CD14-positive monocyte (primary cell): ENCODE measurements around the gene MBOAT7. TPM values are rescaled to one million over a fixed set of nuclear protein-coding genes. Genes with fewer than 3 reads are reported as not detected.
A peak's percentile ranks its signal among the peaks of the same experiment; 100 is the strongest.
"Not testable (repeated sequence)": the region's sequence is repeated elsewhere in the genome, so short reads cannot be mapped to it uniquely, and the experiment has no call there.

Experiments
- DNase-seq, 3 donors: peaks; one replicate each; pipeline ENCODE4 v3.0.0-alpha.2; 2011 to 2022
- H2AFZ ChIP-seq: 2 replicates; pipeline ENCODE4 v1.6.0; 2012; ENCODE audit warnings: mild to moderate bottlenecking, low read depth, low read length, inconsistent platforms; ENCODE audit not compliant: insufficient read depth, poor library complexity, severe bottlenecking
- H3K27ac ChIP-seq, 2 donors: 1 replicate in 1 of 2; 2 replicates in 1 of 2; pipeline ENCODE4 v1.5.1; 2012 to 2013; ENCODE audit warnings: low read length in 2 of 2, control low read depth in 1 of 2, inconsistent platforms in 1 of 2, low read depth in 1 of 2, mild to moderate bottlenecking in 1 of 2
- H3K27me3 ChIP-seq, 2 donors: one replicate each; pipeline versions ENCODE4 v1.6.0 to v1.6.1; 2011 to 2013; ENCODE audit warnings: low read length in 2 of 2; ENCODE audit not compliant: control insufficient read depth in 2 of 2, insufficient read depth in 2 of 2
- H3K36me3 ChIP-seq, 2 donors: replicated peaks in 1 of 2; 1 replicate in 1 of 2; 2 replicates in 1 of 2; pipeline versions ENCODE4 v1.5.1 to v1.6.1; 2012 to 2013; ENCODE audit warnings: low read length in 2 of 2, control low read depth in 1 of 2, inconsistent platforms in 1 of 2, mild to moderate bottlenecking in 1 of 2; ENCODE audit not compliant: insufficient read depth in 2 of 2, control insufficient read depth in 1 of 2
- H3K4me1 ChIP-seq, 2 donors: 1 replicate in 1 of 2; 2 replicates in 1 of 2; pipeline versions ENCODE4 v1.5.1 to v1.6.1; 2012 to 2013; ENCODE audit warnings: low read length in 2 of 2, control low read depth in 1 of 2, inconsistent platforms in 1 of 2, mild to moderate bottlenecking in 1 of 2, moderate library complexity in 1 of 2; ENCODE audit not compliant: insufficient read depth in 2 of 2, control insufficient read depth in 1 of 2
- H3K4me2 ChIP-seq: replicated peaks from 2 replicates; pipeline ENCODE3; 2012; ENCODE audit warnings: low read length, moderate library complexity, mild to moderate bottlenecking; ENCODE audit not compliant: poor library complexity, severe bottlenecking; ENCODE audit errors: extremely low read depth
- H3K4me3 ChIP-seq, 3 experiments: fragments of 200-600 bp in 1 of 3; sonication (generic) in 1 of 3; replicated peaks in 1 of 3; 1 replicate in 2 of 3; 2 replicates in 1 of 3; pipeline ENCODE4 v1.5.1; 2011 to 2013; ENCODE audit warnings: low read length in 3 of 3, mild to moderate bottlenecking in 3 of 3, control low read depth in 2 of 3, low read depth in 2 of 3, inconsistent platforms in 1 of 3, moderate library complexity in 1 of 3
- H3K79me2 ChIP-seq: 2 replicates; pipeline ENCODE4 v1.6.0; 2012; ENCODE audit warnings: mild to moderate bottlenecking, control low read depth, inconsistent platforms, low read length, moderate library complexity; ENCODE audit not compliant: insufficient read depth
- H3K9ac ChIP-seq: 2 replicates; pipeline ENCODE4 v1.6.0; 2017; ENCODE audit warnings: low read length, mild to moderate bottlenecking; ENCODE audit not compliant: insufficient read depth, poor library complexity, severe bottlenecking
- H3K9me3 ChIP-seq, 2 donors: replicated peaks in 1 of 2; 1 replicate in 1 of 2; 2 replicates in 1 of 2; pipeline versions ENCODE4 v1.5.1 to v1.6.1; 2012 to 2013; ENCODE audit warnings: low read length in 2 of 2, control low read depth in 1 of 2; ENCODE audit not compliant: control insufficient read depth in 1 of 2, insufficient read depth in 1 of 2
- H4K20me1 ChIP-seq: 2 replicates; pipeline ENCODE4 v1.6.0; 2012; ENCODE audit warnings: mild to moderate bottlenecking, low read length, control low read depth, moderate library complexity; ENCODE audit not compliant: insufficient read depth
- H3K27ac Mint-ChIP-seq, 7 donors: one replicate each; pipeline ENCODE4 v1.8.0; 2020; ENCODE audit warnings: mild to moderate bottlenecking in 7 of 7, mixed read lengths in 7 of 7, moderate library complexity in 6 of 7, inconsistent platforms in 2 of 7
- H3K27me3 Mint-ChIP-seq, 3 donors: one replicate each; pipeline ENCODE4 v1.8.0; 2021 to 2022; ENCODE audit warnings: low read depth in 3 of 3, mild to moderate bottlenecking in 3 of 3, mixed read lengths in 3 of 3, moderate library complexity in 3 of 3, inconsistent platforms in 1 of 3
- H3K36me3 Mint-ChIP-seq, 2 donors: one replicate each; pipeline ENCODE4 v1.8.0; 2020; ENCODE audit warnings: mixed read lengths in 2 of 2, inconsistent platforms in 1 of 2, mild to moderate bottlenecking in 1 of 2
- H3K4me1 Mint-ChIP-seq: one replicate; pipeline ENCODE4 v1.8.0; 2020; ENCODE audit warnings: mild to moderate bottlenecking, mixed read lengths
- H3K4me3 Mint-ChIP-seq, 2 donors: one replicate each; pipeline ENCODE4 v1.8.0; 2020; ENCODE audit warnings: mild to moderate bottlenecking in 2 of 2, mixed read lengths in 2 of 2, moderate library complexity in 1 of 2
- H3K9me3 Mint-ChIP-seq, 7 donors: one replicate each; pipeline ENCODE4 v1.8.0; 2020 to 2022; ENCODE audit warnings: mixed read lengths in 7 of 7, mild to moderate bottlenecking in 6 of 7, moderate library complexity in 6 of 7, inconsistent platforms in 2 of 7
- CTCF ChIP-seq: fragments of 200-600 bp; IDR thresholded peaks from one replicate; pipeline ENCODE4 v1.8.0; 2022; ENCODE audit warnings: antibody characterized with exemption, mild to moderate bottlenecking
- WGBS: methylation state at CpG from one replicate; pipeline ENCODE4 v1.1.5; 2013; ENCODE audit warnings: missing lambda C conversion rate; ENCODE audit not compliant: insufficient coverage; 5-methylcytosine and 5-hydroxymethylcytosine counted together
- intact Hi-C, 2 donors: fragments of 100-400 bp; cut with micrococcal nuclease; formaldehyde crosslinking; loops; one replicate each; pipeline versions ENCODE4 v1.15.0 to v1.15.1; 2023
- polyA plus RNA-seq, 3 donors: library from polyadenylated mRNA; depleted of rRNA in 1 of 3; unstranded in 2 of 3; stranded (reverse) in 1 of 3; fragments of 300-500 nt in 2 of 3; fragments of >200 nt in 1 of 3; fragmentation: Illumina TruSeq in 2 of 3; gene quantifications; 1 replicate in 2 of 3; 2 replicates in 1 of 3; pipeline ENCODE4 v1.2.3, GENCODE V29; 2012 to 2021

MBOAT7 gene
- polyA plus RNA-seq, 3 donors, result 84.0 to 115 (median 111) TPM

GRCh38 chr19:54172471-54173358 is 16.7 kb downstream of the MBOAT7 start, which contains the start of gene TMC4:
TSS of gene TMC4 (minus strand) at chr19:54173160. CDS start at chr19:54173117, 43 bp downstream.
- Histone ChIP-seq H3K9me3 (no peaks in the 10 kb centered on the region), H4K20me1 (no peaks in the 10 kb centered on the region), H3K27ac (no peak within 1 kb of the TSS), H3K9ac (no peak within 1 kb of the TSS), H3K4me3 (no peak within 1 kb of the TSS), H3K79me2 (no peaks in the 10 kb centered on the region), H3K4me2 (no peak within 1 kb of the TSS), H3K36me3 (peaks cover 9% of the 10 kb centered on the region in 2 donors), H3K4me1 (peaks cover 21 to 29% of the 10 kb centered on the region in 2 donors), H3K27me3 (no peaks in the 10 kb centered on the region), H2AFZ (no peak within 1 kb of the TSS)
- Mint-ChIP-seq H3K4me3 (peak within 1 kb of the TSS in 1 of 2 donors; percentile 21), H3K27me3 (peaks cover 0 to 8% (median 1%) of the 10 kb centered on the region in 3 donors), H3K4me1 (peaks cover 21% of the 10 kb centered on the region), H3K36me3 (peaks cover 9 to 32% of the 10 kb centered on the region in 2 donors), H3K9me3 (peaks cover 0 to 4% (median 0%) of the 10 kb centered on the region in 7 donors), H3K27ac (peak within 1 kb of the TSS in 2 of 7 donors; percentile 25 to 45)
- WGBS, result 25% methylated on average over 11 of the region's 13 CpGs
- no peak for TF ChIP-seq CTCF
- DNase-seq, result peak in 1 of 3 donors; percentile 18
- intact Hi-C loops, result loop anchor here in 1 of 2 donors (5.0 kb wide), 1 partner anchor 155 kb away; no protein-coding TSS in a partner anchor

GRCh38 chr19:54171736-54172431 is 17.5 kb downstream of the MBOAT7 start:
- Mint-ChIP-seq H3K36me3 (peaks cover 9 to 26% of the 10 kb centered on the region in 2 donors), H3K4me1 (peaks cover 21% of the 10 kb centered on the region)
- not testable (repeated sequence) for H3K27me3 ChIP-seq, H4K20me1 ChIP-seq, H2AFZ ChIP-seq, H3K4me2 ChIP-seq, DNase-seq, H3K79me2 ChIP-seq, H3K9ac ChIP-seq, H3K4me3 ChIP-seq, H3K27ac Mint-ChIP-seq, H3K27ac ChIP-seq, H3K4me3 Mint-ChIP-seq, H3K36me3 ChIP-seq, H3K9me3 Mint-ChIP-seq, H3K27me3 Mint-ChIP-seq, H3K9me3 ChIP-seq
- intact Hi-C loops, result loop anchor here in 1 of 2 donors (5.0 kb wide), 1 partner anchor 155 kb away; no protein-coding TSS in a partner anchor
- H3K4me1 ChIP-seq, result peaks cover 21 to 33% of the 10 kb centered on the region in 2 donors
- 94% methylated on average over 5 of the region's 23 CpGs for WGBS
